22Rv1 (cell line): Measurements from ENCODE around the gene SLC22A17.

Experiments used
- H3K27ac ChIP-seq: fragments of 450-650 bp; 2 replicates; pipeline ENCODE4 v1.5.1; 2017
- ZFX ChIP-seq: fragments of 450-650 bp; IDR thresholded peaks from 2 replicates; pipeline ENCODE4 v1.6.1; 2017; ENCODE audit warnings: antibody characterized with exemption, borderline replicate concordance
- TF ChIP-seq, protein P1 (sequence below): fragments of 450-650 bp; IDR thresholded peaks from 2 replicates; pipeline ENCODE4 v1.5.1; 2017; ENCODE audit warnings: mild to moderate bottlenecking

The SLC22A17 gene

DNA sequence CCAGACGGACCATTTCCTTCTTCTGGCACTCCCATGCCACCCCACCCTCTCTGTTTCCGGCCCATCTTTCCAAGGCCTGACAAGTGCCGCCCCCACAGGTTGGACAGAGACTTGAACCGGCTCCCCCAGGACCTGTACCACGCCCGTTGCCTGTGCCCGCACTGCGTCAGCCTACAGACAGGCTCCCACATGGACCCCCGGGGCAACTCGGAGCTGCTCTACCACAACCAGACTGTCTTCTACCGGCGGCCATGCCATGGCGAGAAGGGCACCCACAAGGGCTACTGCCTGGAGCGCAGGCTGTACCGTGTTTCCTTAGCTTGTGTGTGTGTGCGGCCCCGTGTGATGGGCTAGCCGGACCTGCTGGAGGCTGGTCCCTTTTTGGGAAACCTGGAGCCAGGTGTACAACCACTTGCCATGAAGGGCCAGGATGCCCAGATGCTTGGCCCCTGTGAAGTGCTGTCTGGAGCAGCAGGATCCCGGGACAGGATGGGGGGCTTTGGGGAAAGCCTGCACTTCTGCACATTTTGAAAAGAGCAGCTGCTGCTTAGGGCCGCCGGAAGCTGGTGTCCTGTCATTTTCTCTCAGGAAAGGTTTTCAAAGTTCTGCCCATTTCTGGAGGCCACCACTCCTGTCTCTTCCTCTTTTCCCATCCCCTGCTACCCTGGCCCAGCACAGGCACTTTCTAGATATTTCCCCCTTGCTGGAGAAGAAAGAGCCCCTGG, 23.0 kb upstream of the SLC22A17 start:
- no peak overlapping the region for H3K27ac ChIP-seq
- TF ChIP-seq ZFX: no peak
- TF ChIP-seq, protein P1, sequence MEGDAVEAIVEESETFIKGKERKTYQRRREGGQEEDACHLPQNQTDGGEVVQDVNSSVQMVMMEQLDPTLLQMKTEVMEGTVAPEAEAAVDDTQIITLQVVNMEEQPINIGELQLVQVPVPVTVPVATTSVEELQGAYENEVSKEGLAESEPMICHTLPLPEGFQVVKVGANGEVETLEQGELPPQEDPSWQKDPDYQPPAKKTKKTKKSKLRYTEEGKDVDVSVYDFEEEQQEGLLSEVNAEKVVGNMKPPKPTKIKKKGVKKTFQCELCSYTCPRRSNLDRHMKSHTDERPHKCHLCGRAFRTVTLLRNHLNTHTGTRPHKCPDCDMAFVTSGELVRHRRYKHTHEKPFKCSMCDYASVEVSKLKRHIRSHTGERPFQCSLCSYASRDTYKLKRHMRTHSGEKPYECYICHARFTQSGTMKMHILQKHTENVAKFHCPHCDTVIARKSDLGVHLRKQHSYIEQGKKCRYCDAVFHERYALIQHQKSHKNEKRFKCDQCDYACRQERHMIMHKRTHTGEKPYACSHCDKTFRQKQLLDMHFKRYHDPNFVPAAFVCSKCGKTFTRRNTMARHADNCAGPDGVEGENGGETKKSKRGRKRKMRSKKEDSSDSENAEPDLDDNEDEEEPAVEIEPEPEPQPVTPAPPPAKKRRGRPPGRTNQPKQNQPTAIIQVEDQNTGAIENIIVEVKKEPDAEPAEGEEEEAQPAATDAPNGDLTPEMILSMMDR: no peak

DNA sequence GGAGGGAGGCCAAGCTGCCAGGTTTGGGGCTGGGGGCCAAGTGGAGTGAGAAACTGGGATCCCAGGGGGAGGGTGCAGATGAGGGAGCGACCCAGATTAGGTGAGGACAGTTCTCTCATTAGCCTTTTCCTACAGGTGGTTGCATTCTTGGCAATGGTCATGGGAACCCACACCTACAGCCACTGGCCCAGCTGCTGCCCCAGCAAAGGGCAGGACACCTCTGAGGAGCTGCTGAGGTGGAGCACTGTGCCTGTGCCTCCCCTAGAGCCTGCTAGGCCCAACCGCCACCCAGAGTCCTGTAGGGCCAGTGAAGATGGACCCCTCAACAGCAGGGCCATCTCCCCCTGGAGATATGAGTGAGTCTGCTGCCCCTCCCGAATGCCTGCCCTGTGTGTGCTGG, 20.4 kb upstream of the SLC22A17 start:
- H3K27ac ChIP-seq: no peak overlapping the region
- TF ChIP-seq ZFX: no peak
- TF ChIP-seq, protein P1: no peak

DNA sequence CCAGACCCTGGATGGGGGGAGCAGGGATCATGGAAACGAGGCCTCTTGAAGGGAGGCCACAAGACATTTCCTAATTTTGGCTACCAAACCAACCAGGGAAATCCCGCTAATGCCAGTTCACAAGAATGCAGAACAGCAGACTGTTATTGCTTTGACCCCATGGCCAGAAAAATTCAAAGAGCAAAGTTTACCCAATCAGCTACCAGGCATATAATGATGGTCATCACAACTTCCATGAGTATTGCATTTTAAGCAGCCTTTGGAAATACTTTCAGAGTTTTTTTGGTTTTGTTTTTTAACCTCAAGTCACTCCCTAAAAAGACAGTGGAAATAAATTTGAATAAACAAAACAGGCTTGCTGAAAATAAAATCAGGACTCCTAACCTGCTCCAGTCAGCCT, 19.8 kb upstream of the SLC22A17 start, which contains the start of gene IL25:
IL25 (plus strand) TSS at position 301 of the 400 bp plus-strand sequence.
- TF ChIP-seq, protein P1: no peak
- no peak within 1 kb of the TSS for H3K27ac ChIP-seq

DNA sequence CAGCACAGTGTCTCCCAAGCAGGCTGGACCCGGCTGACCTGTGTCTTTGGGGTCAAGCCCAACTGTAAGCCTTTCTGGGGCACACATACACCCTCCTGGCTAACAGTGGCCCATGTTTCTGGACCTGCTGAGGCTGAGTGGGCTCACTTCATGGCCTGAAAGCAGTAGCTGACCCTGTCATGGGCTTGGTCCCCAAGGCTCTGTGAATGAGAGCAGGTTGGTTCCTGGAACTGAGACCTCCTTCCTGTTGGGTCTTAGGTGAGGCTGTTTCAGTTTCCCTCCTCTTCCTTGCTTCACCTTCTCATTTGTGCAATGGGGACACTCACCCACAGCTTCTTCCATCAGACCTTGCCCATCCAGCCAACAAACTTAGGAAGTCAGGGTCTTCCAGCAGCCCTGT, 19.2 kb upstream of the SLC22A17 start:
- TF ChIP-seq, protein P1: no peak
- no peak for TF ChIP-seq ZFX
- no peak overlapping the region for H3K27ac ChIP-seq

DNA sequence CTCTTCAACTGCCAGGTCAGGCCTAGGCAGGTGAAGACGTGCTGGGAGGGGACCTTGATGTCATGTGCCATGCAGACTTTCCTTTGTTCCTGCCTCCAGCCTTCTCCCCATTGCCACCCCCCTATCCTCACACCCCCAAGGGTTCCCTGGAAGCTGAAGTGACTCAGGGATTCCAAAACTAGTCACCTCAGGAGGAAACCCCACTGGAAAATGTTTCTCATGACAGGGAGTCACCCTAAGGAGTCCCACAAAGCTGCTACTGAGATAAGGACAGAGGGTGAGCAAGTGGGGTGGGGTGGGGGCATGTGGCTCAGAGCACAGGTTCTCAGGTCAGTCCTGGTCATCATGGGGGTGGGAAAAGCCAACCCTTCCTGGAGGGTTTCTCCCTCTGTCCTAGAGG, 17.5 kb upstream of the SLC22A17 start:
- no peak for TF ChIP-seq ZFX
- TF ChIP-seq, protein P1: no peak
- no peak overlapping the region for H3K27ac ChIP-seq

DNA sequence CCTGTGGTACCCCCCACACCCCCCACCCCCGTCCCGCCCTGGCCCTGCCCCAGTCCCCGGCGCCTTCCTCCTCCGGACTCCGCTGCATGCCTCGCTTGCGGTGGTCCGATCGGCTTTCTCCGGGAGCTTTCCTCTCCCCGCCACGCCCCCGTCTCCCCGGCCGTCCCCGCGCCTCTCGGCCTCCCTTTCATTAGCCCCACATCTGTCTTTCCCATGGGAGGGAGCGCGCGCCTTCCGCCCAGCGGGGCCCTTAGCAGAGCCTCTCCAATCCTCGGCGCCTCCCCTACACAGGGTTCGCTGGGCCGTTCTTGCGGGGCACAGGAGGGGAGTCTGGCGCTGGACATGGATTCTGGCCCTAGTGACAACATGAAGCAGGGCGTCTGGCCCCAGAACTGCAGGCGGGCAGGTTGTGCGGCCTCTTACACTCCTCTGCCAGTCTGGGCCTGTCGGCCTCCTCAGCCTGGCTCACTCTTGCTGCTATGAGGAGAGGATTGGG, 13.8 kb upstream of the SLC22A17 start:
- no peak overlapping the region for H3K27ac ChIP-seq
- no peak for TF ChIP-seq ZFX
- TF ChIP-seq, protein P1: no peak

DNA sequence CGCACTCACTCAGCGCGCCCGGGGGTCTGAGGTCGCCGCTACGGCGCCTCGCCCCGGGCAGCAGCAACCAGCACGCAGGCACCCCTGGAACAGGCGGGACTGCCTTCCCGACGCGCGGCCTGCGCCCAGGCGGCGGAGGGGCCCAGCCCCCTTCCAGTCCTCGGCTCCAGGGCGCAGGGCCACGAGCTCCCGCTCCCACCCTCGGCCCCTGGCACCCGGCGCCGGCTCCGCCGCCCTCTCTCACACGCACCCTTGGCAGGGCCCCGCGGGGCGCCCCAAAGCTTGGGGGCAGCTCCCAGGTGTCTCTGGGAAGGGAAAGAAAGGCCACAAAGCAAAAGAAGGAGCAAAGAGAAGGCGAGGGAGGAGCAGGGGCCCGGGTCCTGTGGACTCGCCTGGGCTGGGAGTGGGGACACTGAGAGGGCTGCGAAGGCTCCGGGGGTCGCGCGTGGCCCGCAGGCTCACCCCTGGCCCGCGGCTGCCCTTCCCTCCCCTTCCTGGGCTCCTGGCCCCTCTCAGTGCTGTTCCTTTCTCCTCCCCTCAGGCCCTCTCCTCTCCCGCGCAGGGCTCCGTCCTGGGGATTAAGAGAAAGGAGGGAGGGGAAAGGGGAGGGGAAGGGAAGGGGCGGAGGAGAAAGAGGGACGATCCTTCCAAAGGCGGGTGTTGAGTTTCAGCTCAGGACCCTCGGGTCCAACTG, 13.2 kb upstream of the SLC22A17 start:
- no peak for TF ChIP-seq ZFX
- TF ChIP-seq, protein P1: no peak

More for the DNA sequence above, 13.2 kb upstream of the SLC22A17 start:
- H3K27ac ChIP-seq: no peak overlapping the region
